ENCODE data around the gene CAPN8.
A peak's percentile ranks its signal among the peaks of the same experiment; 100 is the strongest.

Gene CAPN8

DNA sequence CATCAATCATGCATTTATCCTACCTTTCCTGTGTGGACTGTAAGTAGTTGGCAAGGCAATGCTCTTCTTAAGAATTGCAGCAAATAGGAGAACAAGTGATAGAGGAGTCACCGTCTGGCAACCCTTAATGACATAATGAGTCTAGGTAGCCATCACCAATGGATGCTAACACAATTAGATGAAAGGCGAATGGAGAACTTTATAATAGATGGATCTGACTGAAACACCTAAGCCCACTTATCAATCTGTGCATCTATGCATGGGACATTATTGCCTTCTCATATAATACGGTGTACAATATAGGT, 18.9 kb upstream of the CAPN8 start:
- TF ChIP-seq, protein P1, sequence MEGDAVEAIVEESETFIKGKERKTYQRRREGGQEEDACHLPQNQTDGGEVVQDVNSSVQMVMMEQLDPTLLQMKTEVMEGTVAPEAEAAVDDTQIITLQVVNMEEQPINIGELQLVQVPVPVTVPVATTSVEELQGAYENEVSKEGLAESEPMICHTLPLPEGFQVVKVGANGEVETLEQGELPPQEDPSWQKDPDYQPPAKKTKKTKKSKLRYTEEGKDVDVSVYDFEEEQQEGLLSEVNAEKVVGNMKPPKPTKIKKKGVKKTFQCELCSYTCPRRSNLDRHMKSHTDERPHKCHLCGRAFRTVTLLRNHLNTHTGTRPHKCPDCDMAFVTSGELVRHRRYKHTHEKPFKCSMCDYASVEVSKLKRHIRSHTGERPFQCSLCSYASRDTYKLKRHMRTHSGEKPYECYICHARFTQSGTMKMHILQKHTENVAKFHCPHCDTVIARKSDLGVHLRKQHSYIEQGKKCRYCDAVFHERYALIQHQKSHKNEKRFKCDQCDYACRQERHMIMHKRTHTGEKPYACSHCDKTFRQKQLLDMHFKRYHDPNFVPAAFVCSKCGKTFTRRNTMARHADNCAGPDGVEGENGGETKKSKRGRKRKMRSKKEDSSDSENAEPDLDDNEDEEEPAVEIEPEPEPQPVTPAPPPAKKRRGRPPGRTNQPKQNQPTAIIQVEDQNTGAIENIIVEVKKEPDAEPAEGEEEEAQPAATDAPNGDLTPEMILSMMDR (IDR thresholded peaks at IDR 0.05; ENCODE audit: control extremely low read depth, extremely low read depth, low read depth, missing control alignments) = no peak
- DNase-seq (ENCODE audit: extremely low spot score) = no peak
- POLR2A ChIA-PET = no interaction called here
- CTCF ChIA-PET = interaction anchor here (1.3 to 3.2 kb wide), 3 partner anchors 10 to 551 kb away, joined by 6 to 23 read pairs (median 18); no protein-coding TSS in a partner anchor

DNA sequence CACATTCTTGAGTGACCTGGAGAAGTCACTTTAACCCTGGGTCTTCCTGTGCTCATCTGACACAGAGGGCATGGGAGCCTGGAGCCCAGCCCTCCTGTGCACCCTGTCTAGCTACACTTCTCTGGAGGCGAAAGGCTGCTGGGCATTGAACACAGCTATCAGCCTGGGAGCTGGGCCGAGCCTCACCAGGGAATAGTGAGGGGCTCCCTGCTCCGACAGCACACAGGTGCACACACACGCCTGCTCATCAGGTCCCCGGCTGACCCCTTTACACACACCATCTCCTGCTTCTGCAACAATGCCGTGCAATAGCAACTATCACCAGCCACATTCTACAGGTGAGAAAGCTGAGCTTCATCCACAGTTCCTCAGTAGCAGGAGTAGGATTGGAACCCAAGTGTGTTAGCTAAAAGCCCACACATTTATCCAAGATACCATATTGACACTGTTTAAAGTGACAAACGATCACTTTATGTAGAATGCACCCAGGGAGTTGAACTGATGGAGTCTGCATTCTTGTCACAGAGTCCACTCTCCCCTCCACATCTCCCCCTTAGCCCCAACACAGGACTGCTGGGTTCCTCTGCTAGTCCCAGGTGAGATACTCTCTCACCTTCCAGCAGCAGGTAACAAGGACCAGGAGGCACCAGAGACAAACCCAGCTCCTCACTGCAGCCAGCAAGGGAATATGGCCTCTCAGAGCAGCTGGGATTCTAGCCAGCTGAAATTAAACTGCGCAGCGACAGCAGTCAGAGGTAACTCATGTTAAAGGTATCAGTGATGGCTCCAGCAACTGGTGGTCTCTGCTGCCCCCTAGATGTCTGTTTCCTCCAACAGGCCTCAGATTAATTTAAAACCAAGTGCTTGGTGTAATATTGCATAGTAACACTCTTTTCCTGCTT, 18.3 kb upstream of the CAPN8 start:
- peak; percentile 31 for DNase-seq (ENCODE audit: extremely low spot score)
- TF ChIP-seq, protein P1 (IDR thresholded peaks at IDR 0.05; ENCODE audit: control extremely low read depth, extremely low read depth, low read depth, missing control alignments) = peak; percentile 53
- ChIA-PET POLR2A (no interaction called here), CTCF (interaction anchor here (0.9 to 3.2 kb wide), 9 partner anchors 9 to 554 kb away, joined by 3 to 23 read pairs (median 4); no protein-coding TSS in a partner anchor)

GRCh38 chr1:223682502-223682901, 17.0 kb upstream of the CAPN8 start:
- TF ChIP-seq, protein P1 (IDR thresholded peaks at IDR 0.05; ENCODE audit: control extremely low read depth, extremely low read depth, low read depth, missing control alignments) = no peak
- DNase-seq (ENCODE audit: extremely low spot score) = no peak
- POLR2A ChIA-PET = no interaction called here
- CTCF ChIA-PET = interaction anchor here (1.3 to 3.2 kb wide), 4 partner anchors 9 to 549 kb away, joined by 4 to 23 read pairs (median 19); no protein-coding TSS in a partner anchor

DNA sequence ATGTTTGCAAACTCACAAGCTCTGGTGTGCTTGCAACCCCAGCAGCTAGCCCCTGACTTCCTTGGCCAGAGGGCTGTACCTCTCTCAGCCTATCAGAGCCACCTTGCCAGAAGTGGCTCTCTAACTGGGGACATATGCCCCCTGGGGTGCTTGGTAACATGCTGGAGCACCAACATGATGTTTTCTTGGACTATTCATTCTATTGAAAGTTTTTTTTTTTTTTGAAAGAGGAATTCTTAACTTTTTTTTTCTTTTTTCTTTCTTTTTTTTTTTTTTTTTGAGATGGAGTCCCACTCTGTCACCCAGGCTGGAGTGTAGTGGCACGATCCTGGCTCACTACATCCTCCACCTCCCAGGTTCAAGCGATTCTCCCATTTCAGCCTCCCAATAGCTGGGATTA, 14.7 kb upstream of the CAPN8 start:
- POLR2A ChIA-PET = no interaction called here
- DNase-seq (ENCODE audit: extremely low spot score) = no peak
- CTCF ChIA-PET = interaction anchor here (0.8 to 2.2 kb wide), 3 partner anchors 16 to 547 kb away, joined by 3 to 7 read pairs (median 4); no protein-coding TSS in a partner anchor
- TF ChIP-seq, protein P1 (IDR thresholded peaks at IDR 0.05; ENCODE audit: control extremely low read depth, extremely low read depth, low read depth, missing control alignments) = no peak

DNA sequence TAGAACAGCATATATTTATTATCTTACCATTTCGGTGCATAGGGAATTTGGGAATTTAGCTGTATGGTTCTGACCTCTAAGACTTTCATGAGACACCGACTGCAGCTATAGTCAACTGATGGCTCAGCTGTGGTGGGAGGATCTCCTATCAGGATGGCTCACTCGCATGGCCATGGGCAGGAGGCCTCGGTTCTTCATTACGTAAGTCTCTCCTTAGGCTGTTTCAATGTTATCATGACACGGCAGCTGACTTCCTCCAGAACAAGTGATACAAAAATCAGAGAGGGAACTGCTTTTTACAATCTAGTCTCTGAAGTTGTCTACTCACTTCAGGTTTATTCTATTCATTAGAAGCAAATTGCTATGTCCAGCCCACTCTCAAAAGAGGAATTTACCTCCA, 13.3 kb upstream of the CAPN8 start:
- DNase-seq (ENCODE audit: extremely low spot score) = no peak
- TF ChIP-seq, protein P1 (IDR thresholded peaks at IDR 0.05; ENCODE audit: control extremely low read depth, extremely low read depth, low read depth, missing control alignments) = no peak
- CTCF ChIA-PET = interaction anchor here (2.2 to 2.4 kb wide), 2 partner anchors 17 to 122 kb away, joined by 7 read pairs; no protein-coding TSS in a partner anchor

DNA sequence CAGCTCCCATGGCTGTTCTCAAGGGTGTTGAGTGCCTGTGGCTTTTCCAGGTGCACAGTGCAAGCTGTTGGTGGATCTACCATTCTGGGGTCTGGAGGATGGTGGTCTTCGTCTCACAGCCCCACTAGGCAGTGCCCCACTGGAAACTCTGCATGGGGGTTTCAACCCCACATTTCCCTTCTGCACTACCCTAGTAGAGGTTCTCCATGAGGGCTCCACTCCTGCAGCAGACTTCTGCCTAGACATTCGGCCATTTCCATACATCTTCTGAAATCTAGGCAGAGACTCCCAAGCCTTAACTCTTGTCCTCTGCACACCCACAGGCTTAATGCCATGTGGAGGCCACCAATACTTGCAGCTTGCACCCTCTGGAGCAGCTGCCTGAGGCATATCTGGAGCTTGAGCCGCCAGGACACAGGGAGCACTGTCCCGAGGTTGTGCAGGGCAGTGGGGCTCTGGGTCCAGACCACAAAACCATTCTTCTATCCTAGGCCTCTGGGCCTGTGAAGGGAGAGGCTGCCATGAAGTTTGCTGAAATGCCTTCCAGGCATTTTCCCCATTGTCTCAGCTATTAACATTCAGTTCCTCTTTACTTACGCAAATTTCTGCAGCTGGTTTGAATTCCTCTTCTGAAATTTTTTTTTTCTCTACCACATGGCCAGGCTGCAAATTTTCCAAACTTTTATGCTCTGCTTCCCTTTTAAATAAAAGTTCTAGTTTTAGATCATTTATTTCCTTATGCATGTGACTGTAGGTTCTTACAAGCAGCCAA, 8.8 kb upstream of the CAPN8 start:
- CTCF ChIA-PET = interaction anchor here (0.8 to 6.1 kb wide), 4 partner anchors 10 to 540 kb away, joined by 3 to 18 read pairs (median 4); no protein-coding TSS in a partner anchor
- no peak for DNase-seq (ENCODE audit: extremely low spot score)
- POLR2A ChIA-PET = no interaction called here
- TF ChIP-seq, protein P1 (IDR thresholded peaks at IDR 0.05; ENCODE audit: control extremely low read depth, extremely low read depth, low read depth, missing control alignments) = no peak

More for the DNA sequence above, 13.3 kb upstream of the CAPN8 start:
- POLR2A ChIA-PET = no interaction called here
